ENCODE measurements around the gene AGBL2.
A peak's percentile ranks its signal among the peaks of the same experiment; 100 is the strongest.
"Not testable (repeated sequence)": the region's sequence is repeated elsewhere in the genome, so short reads cannot be mapped to it uniquely, and the experiment has no call there.

AGBL2 gene

GRCh38 chr11:47686704-47687103, 28.5 kb downstream of the AGBL2 start:
- not testable (repeated sequence) for DNase-seq

GRCh38 chr11:47686151-47686550, 29.0 kb downstream of the AGBL2 start:
- DNase-seq = no peak

GRCh38 chr11:47675851-47676250, 39.3 kb downstream of the AGBL2 start:
- no peak for DNase-seq

GRCh38 chr11:47672283-47672730, 42.9 kb downstream of the AGBL2 start:
- no peak for DNase-seq

GRCh38 chr11:47669856-47670255, 45.3 kb downstream of the AGBL2 start:
- DNase-seq = no peak

GRCh38 chr11:47668665-47669064, 46.5 kb downstream of the AGBL2 start:
- DNase-seq = no peak

GRCh38 chr11:47667555-47667954, 47.6 kb downstream of the AGBL2 start:
- no peak for DNase-seq

GRCh38 chr11:47667135-47667534, 48.0 kb downstream of the AGBL2 start:
- no peak for DNase-seq

GRCh38 chr11:47664936-47665335, 50.2 kb downstream of the AGBL2 start:
- not testable (repeated sequence) for DNase-seq

- DNase-seq = no peak
Observed at GRCh38 chr11:47661245-47661644, 53.9 kb downstream of the AGBL2 start.

- no peak for DNase-seq
Observed at GRCh38 chr11:47659276-47659675, 55.9 kb downstream of the AGBL2 start.

- no peak for DNase-seq
Observed at GRCh38 chr11:47656260-47656885, 58.8 kb downstream of the AGBL2 start.

- DNase-seq = no peak
Observed at GRCh38 chr11:47651818-47652469, 63.2 kb downstream of the AGBL2 start.

- no peak for DNase-seq
Observed at GRCh38 chr11:47649276-47649675, 65.9 kb downstream of the AGBL2 start.

- DNase-seq = no peak
Observed at GRCh38 chr11:47646019-47646418, 69.2 kb downstream of the AGBL2 start.

GRCh38 chr11:47645500-47645899, 69.7 kb downstream of the AGBL2 start:
- DNase-seq = no peak

GRCh38 chr11:47642099-47642855, 72.9 kb downstream of the AGBL2 start, which contains the start of gene MTCH2:
TSS of gene MTCH2 (minus strand) at chr11:47642559. CDS start at chr11:47642465, 94 bp downstream.
- peak; percentile 91 for DNase-seq

GRCh38 chr11:47641600-47642098, 73.5 kb downstream of the AGBL2 start:
- DNase-seq = no peak

GRCh38 chr11:47640506-47640905, 74.7 kb downstream of the AGBL2 start:
- DNase-seq = not testable (repeated sequence)

- not testable (repeated sequence) for DNase-seq
Observed at GRCh38 chr11:47636331-47636730, 78.8 kb downstream of the AGBL2 start.

- no peak for DNase-seq
Observed at GRCh38 chr11:47631473-47631872, 83.7 kb downstream of the AGBL2 start.

GRCh38 chr11:47628026-47628425, 87.1 kb downstream of the AGBL2 start:
- DNase-seq = no peak

GRCh38 chr11:47626234-47626633, 88.9 kb downstream of the AGBL2 start:
- DNase-seq = no peak

Measured in NCI-H2081 treated with DMSO at 0.1 percent for 48 hours (cell line).